ENCODE data around the gene DHX9. TPM values are rescaled to one million over a fixed set of nuclear protein-coding genes. Genes with fewer than 3 reads are reported as not detected.

DHX9 gene
- total RNA-seq, 1 experiment from 2014 or later = 180 TPM

DNA sequence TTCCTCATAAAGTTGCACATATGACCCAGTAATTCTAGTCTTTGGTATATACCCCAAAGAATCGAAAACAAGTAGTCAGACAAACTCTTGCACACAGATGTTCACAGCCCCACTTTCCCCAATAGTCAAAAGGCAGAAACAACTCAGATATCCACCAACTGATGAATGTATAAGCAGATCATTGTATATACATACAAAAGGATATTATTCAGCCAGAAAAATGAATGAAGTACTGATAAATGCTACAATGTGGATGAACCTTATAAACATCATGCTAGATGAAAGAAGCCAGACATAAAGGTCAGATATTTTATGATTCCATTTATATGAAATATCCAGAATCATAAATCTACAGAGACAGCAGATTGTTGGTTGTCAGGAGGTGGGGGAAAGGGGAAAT, 86.5 kb downstream of the DHX9 start:
- in situ Hi-C loops (cut with HindIII; ENCODE audit: low pct_unique_long_range_greater_than_20kb, low sequenced_read_pairs) = no loop called here
- ATAC-seq (no peak), DNase-seq (ENCODE audit: low read depth, low spot score) (no peak)
- intact Hi-C loops (cut with micrococcal nuclease; ENCODE audit: unreplicated experiment) = no loop called here
- POLR2A ChIA-PET = no interaction called here
- TF ChIP-seq POLR2AphosphoS5 (IDR thresholded peaks at IDR 0.05; ENCODE audit: low read depth, low read length) (no peak), TCF7L2 (IDR thresholded peaks at IDR 0.05; ENCODE audit: low read depth, low read length) (no peak), SIN3A (IDR thresholded peaks at IDR 0.05; ENCODE audit: borderline replicate concordance, insufficient read depth, low read depth, low read length) (no peak)
- TF ChIP-seq, protein P1, sequence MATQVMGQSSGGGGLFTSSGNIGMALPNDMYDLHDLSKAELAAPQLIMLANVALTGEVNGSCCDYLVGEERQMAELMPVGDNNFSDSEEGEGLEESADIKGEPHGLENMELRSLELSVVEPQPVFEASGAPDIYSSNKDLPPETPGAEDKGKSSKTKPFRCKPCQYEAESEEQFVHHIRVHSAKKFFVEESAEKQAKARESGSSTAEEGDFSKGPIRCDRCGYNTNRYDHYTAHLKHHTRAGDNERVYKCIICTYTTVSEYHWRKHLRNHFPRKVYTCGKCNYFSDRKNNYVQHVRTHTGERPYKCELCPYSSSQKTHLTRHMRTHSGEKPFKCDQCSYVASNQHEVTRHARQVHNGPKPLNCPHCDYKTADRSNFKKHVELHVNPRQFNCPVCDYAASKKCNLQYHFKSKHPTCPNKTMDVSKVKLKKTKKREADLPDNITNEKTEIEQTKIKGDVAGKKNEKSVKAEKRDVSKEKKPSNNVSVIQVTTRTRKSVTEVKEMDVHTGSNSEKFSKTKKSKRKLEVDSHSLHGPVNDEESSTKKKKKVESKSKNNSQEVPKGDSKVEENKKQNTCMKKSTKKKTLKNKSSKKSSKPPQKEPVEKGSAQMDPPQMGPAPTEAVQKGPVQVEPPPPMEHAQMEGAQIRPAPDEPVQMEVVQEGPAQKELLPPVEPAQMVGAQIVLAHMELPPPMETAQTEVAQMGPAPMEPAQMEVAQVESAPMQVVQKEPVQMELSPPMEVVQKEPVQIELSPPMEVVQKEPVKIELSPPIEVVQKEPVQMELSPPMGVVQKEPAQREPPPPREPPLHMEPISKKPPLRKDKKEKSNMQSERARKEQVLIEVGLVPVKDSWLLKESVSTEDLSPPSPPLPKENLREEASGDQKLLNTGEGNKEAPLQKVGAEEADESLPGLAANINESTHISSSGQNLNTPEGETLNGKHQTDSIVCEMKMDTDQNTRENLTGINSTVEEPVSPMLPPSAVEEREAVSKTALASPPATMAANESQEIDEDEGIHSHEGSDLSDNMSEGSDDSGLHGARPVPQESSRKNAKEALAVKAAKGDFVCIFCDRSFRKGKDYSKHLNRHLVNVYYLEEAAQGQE (IDR thresholded peaks at IDR 0.05; ENCODE audit: insufficient read depth in 1 of 2, low read depth in 2 of 2, low read length in 1 of 2) = no peak
- TF ChIP-seq, protein P2, sequence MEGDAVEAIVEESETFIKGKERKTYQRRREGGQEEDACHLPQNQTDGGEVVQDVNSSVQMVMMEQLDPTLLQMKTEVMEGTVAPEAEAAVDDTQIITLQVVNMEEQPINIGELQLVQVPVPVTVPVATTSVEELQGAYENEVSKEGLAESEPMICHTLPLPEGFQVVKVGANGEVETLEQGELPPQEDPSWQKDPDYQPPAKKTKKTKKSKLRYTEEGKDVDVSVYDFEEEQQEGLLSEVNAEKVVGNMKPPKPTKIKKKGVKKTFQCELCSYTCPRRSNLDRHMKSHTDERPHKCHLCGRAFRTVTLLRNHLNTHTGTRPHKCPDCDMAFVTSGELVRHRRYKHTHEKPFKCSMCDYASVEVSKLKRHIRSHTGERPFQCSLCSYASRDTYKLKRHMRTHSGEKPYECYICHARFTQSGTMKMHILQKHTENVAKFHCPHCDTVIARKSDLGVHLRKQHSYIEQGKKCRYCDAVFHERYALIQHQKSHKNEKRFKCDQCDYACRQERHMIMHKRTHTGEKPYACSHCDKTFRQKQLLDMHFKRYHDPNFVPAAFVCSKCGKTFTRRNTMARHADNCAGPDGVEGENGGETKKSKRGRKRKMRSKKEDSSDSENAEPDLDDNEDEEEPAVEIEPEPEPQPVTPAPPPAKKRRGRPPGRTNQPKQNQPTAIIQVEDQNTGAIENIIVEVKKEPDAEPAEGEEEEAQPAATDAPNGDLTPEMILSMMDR (IDR thresholded peaks at IDR 0.05) = no peak
- no TSS peak for BruUV-seq (replicated peaks)
- Histone ChIP-seq H3K27me3 (ENCODE audit: control insufficient read depth, insufficient read depth, low read length) (peaks cover 3% of the 10 kb centered on the region; the same call in 1 of the 2 replicates), H3K27ac (ENCODE audit: low read length) (no peak overlapping the region), H3K4me3 (ENCODE audit: low read depth in 2 of 2, low read length in 2 of 2) (no peak overlapping the region), H3K4me1 (ENCODE audit: control insufficient read depth, insufficient read depth, low read length) (no peaks in the 10 kb centered on the region), H3K36me3 (ENCODE audit: control insufficient read depth, insufficient read depth, low read length) (no peaks in the 10 kb centered on the region), H3K9me3 (ENCODE audit: control insufficient read depth, insufficient read depth, low read depth, low read length) (no peaks in the 10 kb centered on the region)
- CTCF ChIA-PET = no interaction called here

DNA sequence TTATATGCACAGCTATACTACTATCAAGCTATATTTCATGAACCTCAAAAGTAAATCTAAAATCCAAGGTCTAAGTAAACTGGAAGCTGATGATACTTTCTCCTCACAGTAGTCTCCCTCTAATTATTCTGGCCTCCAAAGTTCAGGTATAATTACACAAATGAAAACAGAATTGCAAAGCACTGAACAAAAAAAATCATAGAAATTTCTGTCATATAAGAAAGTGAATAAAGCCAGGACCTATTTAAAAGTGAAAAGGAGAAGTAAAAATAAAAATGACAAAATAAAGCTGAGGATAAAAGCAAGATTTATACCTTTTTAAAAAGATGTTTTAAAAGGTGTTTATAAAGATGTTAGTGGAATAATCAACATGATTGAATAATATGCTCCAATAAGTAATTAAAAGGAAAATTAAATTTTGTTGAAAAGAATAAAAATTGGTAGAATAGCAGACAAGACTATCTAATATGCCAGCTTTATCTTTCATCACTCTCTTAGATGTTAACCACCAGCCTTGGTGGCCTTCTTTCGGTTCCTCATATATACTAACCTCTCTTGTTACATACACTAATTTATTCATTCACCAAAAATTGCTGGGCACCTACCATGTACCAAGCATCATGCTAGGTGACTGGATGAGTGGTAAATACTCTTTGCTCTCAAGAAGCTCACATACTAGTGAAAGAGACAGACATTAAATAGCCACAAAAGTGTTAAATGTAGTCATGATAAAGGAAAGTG, 88.7 kb downstream of the DHX9 start:
- POLR2A ChIA-PET = no interaction called here
- H3K27ac ChIP-seq (ENCODE audit: low read length) = no peak overlapping the region
- H3K27me3 ChIP-seq (ENCODE audit: control insufficient read depth, insufficient read depth, low read length) = peaks cover 3% of the 10 kb centered on the region; the same call in 1 of the 2 replicates
- intact Hi-C loops (cut with micrococcal nuclease; ENCODE audit: unreplicated experiment) (no loop called here), in situ Hi-C loops (cut with HindIII; ENCODE audit: low pct_unique_long_range_greater_than_20kb, low sequenced_read_pairs) (no loop called here)
- ATAC-seq (no peak), DNase-seq (ENCODE audit: low read depth, low spot score) (no peak)
- TF ChIP-seq, protein P1 (IDR thresholded peaks at IDR 0.05; ENCODE audit: insufficient read depth in 1 of 2, low read depth in 2 of 2, low read length in 1 of 2) = no peak
- TF ChIP-seq SIN3A (IDR thresholded peaks at IDR 0.05; ENCODE audit: borderline replicate concordance, insufficient read depth, low read depth, low read length) (no peak), POLR2AphosphoS5 (IDR thresholded peaks at IDR 0.05; ENCODE audit: low read depth, low read length) (no peak), TCF7L2 (IDR thresholded peaks at IDR 0.05; ENCODE audit: low read depth, low read length) (no peak)
- TF ChIP-seq, protein P2 (IDR thresholded peaks at IDR 0.05) = no peak
- H3K4me1 ChIP-seq (ENCODE audit: control insufficient read depth, insufficient read depth, low read length) = no peaks in the 10 kb centered on the region
- no peaks in the 10 kb centered on the region for H3K9me3 ChIP-seq (ENCODE audit: control insufficient read depth, insufficient read depth, low read depth, low read length)
- CTCF ChIA-PET = no interaction called here
- no peaks in the 10 kb centered on the region for H3K36me3 ChIP-seq (ENCODE audit: control insufficient read depth, insufficient read depth, low read length)
- H3K4me3 ChIP-seq (ENCODE audit: low read depth in 2 of 2, low read length in 2 of 2) = no peak overlapping the region
- no TSS peak for BruUV-seq (replicated peaks)

Data from Panc1 (cell line).